Measurements from ENCODE around the gene AQP2. TPM values are rescaled to one million over a fixed set of nuclear protein-coding genes. Genes with fewer than 3 reads are reported as not detected.
A peak's percentile ranks its signal among the peaks of the same experiment; 100 is the strongest.

Gene AQP2
- total RNA-seq, 4 donors from 2014 or later = 0.12 TPM; not detected in 3

GRCh38 chr12:49975318-49975761 is 24.8 kb downstream of the AQP2 start:
- H3K27ac ChIP-seq = peak overlapping the region in 3 of 4 donors; percentile 50 to 66 (median 54)
- no peak for ATAC-seq
- no peaks in the 10 kb centered on the region for H3K36me3 ChIP-seq
- no peak overlapping the region for H3K4me3 ChIP-seq
- WGBS, 2 donors (ENCODE audit: low coverage in 1 of 2) = 20 to 40% methylated on average over 1 to 2 of the region's 17 CpGs
- H3K9me3 ChIP-seq = no peaks in the 10 kb centered on the region
- TF ChIP-seq CTCF (IDR thresholded peaks at IDR 0.05) (no peak), POLR2A (IDR thresholded peaks at IDR 0.05) (no peak), POLR2AphosphoS5 (IDR thresholded peaks at IDR 0.05) (no peak), EP300 (IDR thresholded peaks at IDR 0.05) (no peak)
- peaks cover 0 to 20% (median 8%) of the 10 kb centered on the region in 3 donors for H3K4me1 ChIP-seq
- H3K27me3 ChIP-seq = peaks cover 7% of the 10 kb centered on the region

- Histone ChIP-seq H3K4me1 (peaks cover 0 to 20% (median 8%) of the 10 kb centered on the region in 3 donors), H3K4me3 (no peak overlapping the region), H3K9me3 (no peaks in the 10 kb centered on the region), H3K36me3 (no peaks in the 10 kb centered on the region), H3K27me3 (peaks cover 7% of the 10 kb centered on the region), H3K27ac (no peak overlapping the region)
- WGBS, 2 donors (ENCODE audit: low coverage in 1 of 2) = 83 to 100% methylated on average over 1 of the region's 2 CpGs
- ATAC-seq = no peak
- TF ChIP-seq POLR2AphosphoS5 (IDR thresholded peaks at IDR 0.05) (no peak), EP300 (IDR thresholded peaks at IDR 0.05) (no peak), CTCF (IDR thresholded peaks at IDR 0.05) (no peak), POLR2A (IDR thresholded peaks at IDR 0.05) (no peak)
Measured at GRCh38 chr12:49976557-49976956, 26.0 kb downstream of the AQP2 start.

- H3K4me1 ChIP-seq = peaks cover 0 to 20% (median 8%) of the 10 kb centered on the region in 3 donors
- H3K36me3 ChIP-seq = no peaks in the 10 kb centered on the region
- no peak for ATAC-seq
- peaks cover 7% of the 10 kb centered on the region for H3K27me3 ChIP-seq
- no peak overlapping the region for H3K27ac ChIP-seq
- H3K9me3 ChIP-seq = no peaks in the 10 kb centered on the region
- no peak overlapping the region for H3K4me3 ChIP-seq
- TF ChIP-seq POLR2A (IDR thresholded peaks at IDR 0.05) (no peak), EP300 (IDR thresholded peaks at IDR 0.05) (no peak), POLR2AphosphoS5 (IDR thresholded peaks at IDR 0.05) (no peak), CTCF (IDR thresholded peaks at IDR 0.05) (no peak)
- 88 to 100% methylated on average over 1 to 3 of the region's 4 CpGs for WGBS, 2 donors (ENCODE audit: low coverage in 1 of 2)
Measured at GRCh38 chr12:49978125-49978524, 27.6 kb downstream of the AQP2 start.

- 85 to 97% methylated on average over 4 to 7 of the region's 10 CpGs for WGBS, 2 donors (ENCODE audit: low coverage in 1 of 2)
- Histone ChIP-seq H3K4me3 (no peak overlapping the region), H3K9me3 (no peaks in the 10 kb centered on the region), H3K36me3 (no peaks in the 10 kb centered on the region), H3K27me3 (peaks cover 7% of the 10 kb centered on the region), H3K27ac (no peak overlapping the region), H3K4me1 (peaks cover 0 to 25% (median 14%) of the 10 kb centered on the region in 3 donors)
- ATAC-seq = no peak
- no peak for TF ChIP-seq POLR2A (IDR thresholded peaks at IDR 0.05)
- TF ChIP-seq EP300 (IDR thresholded peaks at IDR 0.05) = no peak
- TF ChIP-seq CTCF (IDR thresholded peaks at IDR 0.05) = no peak
- TF ChIP-seq POLR2AphosphoS5 (IDR thresholded peaks at IDR 0.05) = no peak
Measured at GRCh38 chr12:49979016-49979586, 28.6 kb downstream of the AQP2 start.

- H3K27ac ChIP-seq = no peak overlapping the region
- TF ChIP-seq POLR2A (IDR thresholded peaks at IDR 0.05) (no peak), CTCF (IDR thresholded peaks at IDR 0.05) (no peak), POLR2AphosphoS5 (IDR thresholded peaks at IDR 0.05) (no peak), EP300 (IDR thresholded peaks at IDR 0.05) (no peak)
- 89 to 100% methylated on average over 1 to 3 of the region's 3 CpGs for WGBS, 2 donors (ENCODE audit: low coverage in 1 of 2)
Measured at GRCh38 chr12:49979791-49980190, 29.3 kb downstream of the AQP2 start.

More at GRCh38 chr12:49979791-49980190, 29.3 kb downstream of the AQP2 start:
- H3K36me3 ChIP-seq = no peaks in the 10 kb centered on the region
- H3K27me3 ChIP-seq = peaks cover 7% of the 10 kb centered on the region
- H3K4me1 ChIP-seq = peaks cover 0 to 25% (median 9%) of the 10 kb centered on the region in 3 donors
- ATAC-seq = no peak
- H3K4me3 ChIP-seq = no peak overlapping the region
- no peaks in the 10 kb centered on the region for H3K9me3 ChIP-seq

Data from gastroesophageal sphincter (tissue), 4 donors.